GM13976 (cell line): ENCODE measurements around the gene TLCD3A.

ENCODE experiments used
- DNase-seq: peaks from one replicate; pipeline ENCODE4 v3.0.0; 2012; ENCODE audit warnings: low spot score
- in situ Hi-C: fragments of 300-500 bp; cut with MboI; formaldehyde crosslinking; loops from one replicate; pipeline ENCODE4 v1.12.0; 2022; ENCODE audit warnings: low sequenced_read_pairs, mixed read lengths, inconsistent platforms; ENCODE audit not compliant: unreplicated experiment
- TF ChIP-seq, protein P1 (sequence below): IDR thresholded peaks from 2 replicates; pipeline ENCODE4 v1.5.1; 2012; ENCODE audit warnings: borderline replicate concordance, mild to moderate bottlenecking; ENCODE audit not compliant: insufficient read depth; ENCODE audit errors: extremely low read depth, missing control alignments, control extremely low read depth

The TLCD3A gene

DNA sequence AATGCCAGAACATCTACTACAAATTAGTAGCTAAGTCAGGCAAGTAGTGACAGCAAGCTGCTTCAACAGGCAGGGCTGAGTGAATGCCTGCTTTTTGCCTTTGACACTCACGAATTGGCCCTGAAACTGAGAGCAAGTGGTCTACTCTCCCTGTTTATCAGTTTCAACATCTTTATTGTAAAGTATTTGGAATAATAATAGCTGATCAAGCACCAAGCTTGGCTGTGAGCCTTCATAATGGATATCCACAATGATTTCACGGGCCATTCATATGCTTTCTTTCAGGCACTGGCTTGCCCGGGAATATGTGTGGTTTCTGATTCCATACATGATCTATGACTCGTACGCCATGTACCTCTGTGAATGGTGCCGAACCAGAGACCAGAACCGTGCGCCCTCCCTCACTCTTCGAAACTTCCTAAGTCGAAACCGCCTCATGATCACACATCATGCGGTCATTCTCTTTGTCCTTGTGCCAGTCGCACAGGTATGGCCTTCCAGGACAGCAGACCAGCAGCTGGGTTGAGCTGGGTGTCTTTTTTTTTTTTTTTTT, 5.2 kb downstream of the TLCD3A start:
- in situ Hi-C loops = no loop called here
- no peak for DNase-seq
- TF ChIP-seq, protein P1, sequence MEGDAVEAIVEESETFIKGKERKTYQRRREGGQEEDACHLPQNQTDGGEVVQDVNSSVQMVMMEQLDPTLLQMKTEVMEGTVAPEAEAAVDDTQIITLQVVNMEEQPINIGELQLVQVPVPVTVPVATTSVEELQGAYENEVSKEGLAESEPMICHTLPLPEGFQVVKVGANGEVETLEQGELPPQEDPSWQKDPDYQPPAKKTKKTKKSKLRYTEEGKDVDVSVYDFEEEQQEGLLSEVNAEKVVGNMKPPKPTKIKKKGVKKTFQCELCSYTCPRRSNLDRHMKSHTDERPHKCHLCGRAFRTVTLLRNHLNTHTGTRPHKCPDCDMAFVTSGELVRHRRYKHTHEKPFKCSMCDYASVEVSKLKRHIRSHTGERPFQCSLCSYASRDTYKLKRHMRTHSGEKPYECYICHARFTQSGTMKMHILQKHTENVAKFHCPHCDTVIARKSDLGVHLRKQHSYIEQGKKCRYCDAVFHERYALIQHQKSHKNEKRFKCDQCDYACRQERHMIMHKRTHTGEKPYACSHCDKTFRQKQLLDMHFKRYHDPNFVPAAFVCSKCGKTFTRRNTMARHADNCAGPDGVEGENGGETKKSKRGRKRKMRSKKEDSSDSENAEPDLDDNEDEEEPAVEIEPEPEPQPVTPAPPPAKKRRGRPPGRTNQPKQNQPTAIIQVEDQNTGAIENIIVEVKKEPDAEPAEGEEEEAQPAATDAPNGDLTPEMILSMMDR = no peak

DNA sequence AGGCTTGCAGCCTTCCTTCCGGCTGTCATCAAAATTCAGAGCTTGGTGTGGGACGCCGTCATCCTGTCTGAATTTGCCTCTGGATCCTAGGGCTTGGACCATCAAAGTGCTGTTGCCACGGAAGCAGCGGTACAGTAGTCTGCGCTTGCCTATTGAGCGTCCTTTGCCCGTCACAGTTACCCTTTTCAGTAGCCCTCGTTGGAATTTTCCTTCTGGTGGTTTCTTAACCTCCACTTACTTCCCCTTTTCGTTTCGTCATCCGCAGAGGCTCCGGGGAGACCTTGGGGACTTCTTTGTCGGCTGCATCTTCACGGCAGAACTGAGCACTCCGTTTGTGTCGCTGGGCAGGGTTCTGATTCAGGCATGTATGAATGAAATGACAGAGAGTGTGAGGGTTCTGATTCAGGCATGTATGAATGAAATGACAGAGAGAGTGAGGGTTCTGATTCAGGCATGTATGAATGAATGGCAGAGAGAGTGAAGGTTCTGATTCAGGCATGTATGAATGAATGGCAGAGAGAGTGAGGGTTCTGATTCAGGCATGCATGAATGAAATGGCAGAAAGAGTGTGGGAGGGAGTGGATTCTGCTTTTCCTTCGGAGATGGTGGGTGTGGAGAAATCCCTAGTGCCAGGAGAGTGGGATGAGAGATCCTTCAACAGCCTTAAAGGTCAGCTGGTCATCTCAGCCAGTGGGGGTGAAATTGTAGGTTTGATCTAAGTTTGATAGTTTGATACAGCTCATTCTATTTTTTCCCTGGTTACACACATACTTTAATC, 8.0 kb downstream of the TLCD3A start:
- DNase-seq = peak; percentile 74
- TF ChIP-seq, protein P1 = no peak
- in situ Hi-C loops = no loop called here

DNA sequence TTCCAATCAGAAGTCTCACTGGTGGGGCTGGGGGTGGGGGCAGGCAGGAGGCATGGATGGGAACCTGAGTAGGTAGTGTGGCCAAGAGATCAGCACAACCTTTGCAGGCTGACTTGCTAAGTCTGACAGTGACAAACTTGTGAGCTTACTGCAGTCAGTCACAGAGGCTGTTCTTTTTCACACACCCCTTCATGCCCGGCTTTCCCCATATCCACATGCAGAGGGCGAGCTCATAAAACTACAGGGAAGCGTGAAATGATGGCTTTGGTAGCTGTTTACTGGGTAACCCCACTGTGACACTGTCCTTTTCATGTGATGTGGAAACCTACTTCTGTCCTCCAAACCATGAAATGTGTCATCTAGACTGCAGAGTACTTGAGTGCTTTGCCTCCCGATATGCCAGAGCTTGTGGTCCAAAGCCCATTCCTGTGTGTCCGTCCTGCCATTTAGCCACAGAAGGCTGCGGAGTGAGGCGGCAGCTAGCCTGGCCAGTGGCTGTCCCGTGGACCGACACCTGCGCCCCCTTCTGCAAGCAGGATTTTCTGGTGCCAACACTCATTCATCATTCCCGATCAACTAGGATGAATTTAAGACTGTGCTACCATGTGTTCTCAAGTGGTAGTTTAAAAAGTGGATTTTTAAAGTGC, 9.9 kb downstream of the TLCD3A start:
- TF ChIP-seq, protein P1 = no peak
- DNase-seq = no peak
- in situ Hi-C loops = no loop called here

DNA sequence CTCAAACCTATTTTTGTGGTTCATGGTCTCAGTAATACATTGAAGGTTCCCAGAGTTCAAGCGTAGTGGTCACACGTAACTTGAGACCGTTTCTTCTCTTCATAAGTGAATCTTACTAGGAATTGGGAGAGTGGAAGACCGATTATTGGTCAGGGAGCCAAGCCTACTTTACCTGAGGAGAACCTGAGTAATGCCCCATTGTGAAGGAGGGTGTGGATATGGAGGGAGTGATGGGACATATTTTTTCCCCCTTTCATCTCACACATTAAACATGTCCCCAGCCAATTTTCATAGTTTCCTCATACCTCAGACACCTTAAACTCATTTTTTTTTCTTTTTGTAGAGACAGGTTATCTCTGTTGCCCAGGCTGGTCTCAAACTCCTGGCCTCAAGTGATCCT, 10.7 kb downstream of the TLCD3A start:
- TF ChIP-seq, protein P1 = no peak
- in situ Hi-C loops = no loop called here
- DNase-seq = no peak

DNA sequence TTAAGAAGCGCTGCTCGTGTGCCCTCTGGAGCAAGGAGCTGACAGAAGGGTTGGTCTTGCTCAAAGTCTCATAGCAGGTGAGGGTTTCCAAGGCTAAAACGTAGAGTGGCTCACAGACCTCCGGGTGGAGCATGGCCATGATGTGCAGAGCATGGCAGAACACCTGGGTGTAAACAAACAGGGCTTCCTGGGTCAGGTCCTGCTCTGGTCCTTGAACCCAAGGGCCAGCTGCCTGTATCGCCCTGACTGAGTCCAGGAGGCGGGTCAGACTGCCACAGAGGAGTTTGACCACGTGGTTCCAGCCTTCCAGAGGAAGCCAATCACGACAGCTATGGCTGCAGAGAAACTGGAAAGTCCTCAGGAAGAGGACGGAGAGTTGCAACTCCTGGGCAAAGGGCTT, 12.5 kb downstream of the TLCD3A start:
- in situ Hi-C loops = no loop called here
- DNase-seq = no peak
- TF ChIP-seq, protein P1 = no peak

DNA sequence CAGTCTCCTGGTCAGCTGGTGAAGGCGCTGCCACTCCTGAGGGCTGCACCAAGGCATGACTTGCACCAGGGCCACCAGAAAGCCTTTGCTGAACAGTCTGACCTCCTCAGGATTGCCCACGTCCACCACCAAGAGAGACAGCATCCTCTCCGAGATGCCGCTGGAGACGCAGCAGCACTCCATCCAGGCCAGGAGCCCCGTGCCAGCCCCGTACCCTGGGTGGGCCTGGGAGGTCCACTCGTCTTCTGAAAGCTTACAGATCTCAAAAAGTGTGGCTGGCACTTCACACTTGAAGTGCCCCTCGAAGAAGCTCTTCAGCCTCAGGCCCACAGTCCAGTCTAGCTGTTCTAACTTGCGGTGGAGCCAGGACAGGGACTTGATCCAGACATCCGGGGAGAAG, 13.0 kb downstream of the TLCD3A start:
- TF ChIP-seq, protein P1 = no peak
- in situ Hi-C loops = no loop called here
- no peak for DNase-seq
